Vagina (tissue), 2 donors: ENCODE measurements around the gene LGALS8. TPM values are rescaled to one million over a fixed set of nuclear protein-coding genes. Genes with fewer than 3 reads are reported as not detected.

ENCODE experiments used
- DNase-seq, 2 donors: peaks; one replicate each; pipeline ENCODE4 v3.0.0-alpha.2; 2017; ENCODE audit errors: extremely low spot score in 2 of 2
- H3K27ac ChIP-seq: fragments of 200-600 bp; sonication (generic); one replicate; pipeline ENCODE4 v1.5.1; 2019
- H3K27me3 ChIP-seq: fragments of 200-600 bp; sonication (generic); one replicate; pipeline ENCODE4 v1.5.1; 2019
- H3K36me3 ChIP-seq, 2 donors: fragments of 200-600 bp; sonication (generic); one replicate each; pipeline ENCODE4 v1.5.1; 2017 to 2019
- H3K4me1 ChIP-seq: fragments of 200-600 bp; sonication (generic); one replicate; pipeline ENCODE4 v1.5.1; 2019
- H3K4me3 ChIP-seq, 2 donors: fragments of 200-600 bp; sonication (generic); 1 replicate in 1 of 2; 2 replicates in 1 of 2; pipeline ENCODE4 v1.5.1; 2016 to 2019
- H3K9me3 ChIP-seq: fragments of 200-600 bp; sonication (generic); one replicate; pipeline ENCODE4 v1.5.1; 2019
- POLR2A ChIP-seq, 2 donors: fragments of 450-650 bp; IDR thresholded peaks; one replicate each; pipeline ENCODE4 v1.6.1; 2017; ENCODE audit warnings: antibody characterized with exemption in 2 of 2, mild to moderate bottlenecking in 2 of 2, moderate library complexity in 2 of 2
- POLR2AphosphoS5 ChIP-seq, 2 donors: sonication (generic); formaldehyde crosslinking; IDR thresholded peaks; one replicate each; pipeline ENCODE4 v1.9.0; 2017; ENCODE audit warnings: antibody characterized with exemption in 2 of 2, mild to moderate bottlenecking in 2 of 2, low read depth in 1 of 2; ENCODE audit not compliant: insufficient read depth in 1 of 2
- intact Hi-C: fragments of 100-400 bp; cut with DNase I; formaldehyde crosslinking; loops from one replicate; pipeline ENCODE4 v1.15.1; 2023
- total RNA-seq: library from RNA; depleted of rRNA; stranded (reverse); fragments of >200 nt; gene quantifications from one replicate; pipeline ENCODE4 v1.2.3, GENCODE V29; 2016
- TF ChIP-seq, protein P1 (sequence below), 3 experiments: fragments of 450-650 bp in 2 of 3; fragments of 200-600 bp in 1 of 3; sonication (generic) in 1 of 3; IDR thresholded peaks; one replicate each; pipeline ENCODE4 v1.5.1; 2017 to 2019; ENCODE audit warnings: antibody characterized with exemption in 3 of 3, mild to moderate bottlenecking in 2 of 3, moderate library complexity in 2 of 3

Gene LGALS8
- total RNA-seq, 1 donor from 2014 or later, result 38.1 TPM

DNA sequence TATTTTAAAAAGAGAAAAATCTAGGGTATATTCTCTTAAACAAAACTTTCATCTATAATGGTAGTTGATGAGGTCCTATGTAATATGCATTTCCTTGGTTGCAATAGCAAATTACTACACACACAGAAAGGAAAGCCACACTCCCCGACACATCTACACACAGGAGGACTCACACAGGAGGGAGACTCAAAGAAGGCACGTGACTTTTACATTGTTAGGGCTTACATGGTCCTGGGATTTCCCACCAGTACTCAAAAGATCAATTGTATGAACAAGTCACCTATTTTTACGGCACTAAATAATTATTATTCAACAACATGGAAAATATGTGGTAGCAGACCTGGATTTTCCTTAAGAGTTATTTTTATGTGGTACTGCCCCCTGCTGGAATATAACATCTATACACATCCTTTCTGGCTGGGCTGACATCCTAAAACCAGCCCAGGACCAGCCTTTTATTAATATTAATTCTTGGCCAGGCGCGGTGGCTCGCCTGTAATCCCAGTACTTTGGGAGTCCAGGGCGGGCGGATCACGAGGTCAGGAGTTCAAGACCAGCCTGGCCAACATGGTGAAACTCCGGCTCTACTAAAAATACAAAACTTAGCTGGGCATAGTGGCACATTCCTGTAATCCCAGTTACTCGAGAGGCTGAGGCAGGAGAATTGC lies 33.9 kb upstream of the LGALS8 start:
- DNase-seq, result no peak
- H3K4me3 ChIP-seq, result no peak overlapping the region
- no peaks in the 10 kb centered on the region for H3K36me3 ChIP-seq
- H3K27me3 ChIP-seq, result no peaks in the 10 kb centered on the region
- TF ChIP-seq, protein P1, sequence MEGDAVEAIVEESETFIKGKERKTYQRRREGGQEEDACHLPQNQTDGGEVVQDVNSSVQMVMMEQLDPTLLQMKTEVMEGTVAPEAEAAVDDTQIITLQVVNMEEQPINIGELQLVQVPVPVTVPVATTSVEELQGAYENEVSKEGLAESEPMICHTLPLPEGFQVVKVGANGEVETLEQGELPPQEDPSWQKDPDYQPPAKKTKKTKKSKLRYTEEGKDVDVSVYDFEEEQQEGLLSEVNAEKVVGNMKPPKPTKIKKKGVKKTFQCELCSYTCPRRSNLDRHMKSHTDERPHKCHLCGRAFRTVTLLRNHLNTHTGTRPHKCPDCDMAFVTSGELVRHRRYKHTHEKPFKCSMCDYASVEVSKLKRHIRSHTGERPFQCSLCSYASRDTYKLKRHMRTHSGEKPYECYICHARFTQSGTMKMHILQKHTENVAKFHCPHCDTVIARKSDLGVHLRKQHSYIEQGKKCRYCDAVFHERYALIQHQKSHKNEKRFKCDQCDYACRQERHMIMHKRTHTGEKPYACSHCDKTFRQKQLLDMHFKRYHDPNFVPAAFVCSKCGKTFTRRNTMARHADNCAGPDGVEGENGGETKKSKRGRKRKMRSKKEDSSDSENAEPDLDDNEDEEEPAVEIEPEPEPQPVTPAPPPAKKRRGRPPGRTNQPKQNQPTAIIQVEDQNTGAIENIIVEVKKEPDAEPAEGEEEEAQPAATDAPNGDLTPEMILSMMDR (IDR thresholded peaks at IDR 0.05), result peak; percentile 58 to 59 (median 59)
- TF ChIP-seq POLR2AphosphoS5 (IDR thresholded peaks at IDR 0.05; ENCODE audit: insufficient read depth in 1 of 2, low read depth in 1 of 2), result no peak
- no peaks in the 10 kb centered on the region for H3K9me3 ChIP-seq
- H3K27ac ChIP-seq, result no peak overlapping the region
- intact Hi-C loops, result loop anchor here (5.0 kb wide), 1 partner anchor 388 kb away; no protein-coding TSS in a partner anchor
- no peaks in the 10 kb centered on the region for H3K4me1 ChIP-seq

DNA sequence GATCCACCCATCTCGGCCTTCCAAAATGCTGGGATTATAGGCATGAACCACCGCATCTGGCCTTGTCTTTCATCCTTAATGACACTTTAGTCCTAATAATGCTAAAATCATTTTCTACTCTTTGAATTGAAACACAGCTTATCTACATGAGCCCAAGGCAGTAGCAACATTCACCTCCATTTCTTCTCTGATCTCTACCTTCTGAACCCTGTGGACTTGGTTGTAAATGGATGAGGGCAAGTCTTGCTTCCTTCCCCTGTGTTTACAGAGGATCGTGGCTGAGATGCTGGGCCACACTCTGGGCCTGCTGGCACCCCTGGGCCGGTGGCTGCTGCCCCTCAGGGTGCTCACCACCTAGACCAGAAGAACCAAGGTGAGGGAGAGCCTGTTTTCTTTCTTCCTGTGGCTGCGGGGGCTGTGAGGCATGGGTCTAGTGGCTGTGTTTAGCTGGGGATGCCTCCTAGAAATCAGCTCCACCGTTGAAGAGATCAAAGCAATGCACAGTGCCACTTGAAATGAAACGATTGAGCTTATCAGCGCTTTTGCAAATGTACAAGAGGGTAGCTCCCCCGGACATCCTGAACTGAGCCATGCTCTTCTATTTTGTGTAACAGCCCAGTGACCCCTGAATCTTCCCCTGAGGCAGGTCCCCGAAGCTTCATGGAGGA lies 32.2 kb upstream of the LGALS8 start:
- Histone ChIP-seq H3K36me3 (no peaks in the 10 kb centered on the region), H3K27me3 (no peaks in the 10 kb centered on the region), H3K27ac (no peak overlapping the region), H3K4me1 (no peaks in the 10 kb centered on the region), H3K4me3 (no peak overlapping the region), H3K9me3 (no peaks in the 10 kb centered on the region)
- DNase-seq, result no peak
- no peak for TF ChIP-seq POLR2AphosphoS5 (IDR thresholded peaks at IDR 0.05; ENCODE audit: insufficient read depth in 1 of 2, low read depth in 1 of 2)
- TF ChIP-seq, protein P1 (IDR thresholded peaks at IDR 0.05), result no peak
- no peak for TF ChIP-seq POLR2A (IDR thresholded peaks at IDR 0.05)
- intact Hi-C loops, result loop anchor here (5.0 kb wide), 1 partner anchor 389 kb away; no protein-coding TSS in a partner anchor

DNA sequence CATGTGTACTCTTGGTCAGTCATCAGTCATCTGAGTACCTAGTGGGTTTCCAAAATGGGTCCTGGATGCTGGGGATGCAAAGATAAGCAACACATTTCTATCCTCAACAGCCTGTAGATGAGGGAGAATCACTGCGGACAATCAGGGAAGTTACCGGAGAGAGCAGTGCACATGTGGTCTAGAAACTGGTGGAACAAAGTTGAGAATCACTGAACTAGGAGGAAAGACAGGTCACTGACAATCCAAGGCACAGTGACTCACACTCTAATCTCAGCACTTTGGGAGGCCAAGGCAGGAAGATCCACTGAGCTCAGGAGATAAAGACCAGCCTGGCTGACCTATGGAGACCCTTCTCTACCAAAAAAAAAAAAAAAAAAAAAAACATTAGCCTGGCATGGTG lies 31.4 kb upstream of the LGALS8 start:
- Histone ChIP-seq H3K27me3 (no peaks in the 10 kb centered on the region), H3K4me1 (no peaks in the 10 kb centered on the region), H3K9me3 (no peaks in the 10 kb centered on the region), H3K4me3 (no peak overlapping the region), H3K36me3 (no peaks in the 10 kb centered on the region), H3K27ac (no peak overlapping the region)
- intact Hi-C loops, result loop anchor here (5.0 kb wide), 1 partner anchor 390 kb away; no protein-coding TSS in a partner anchor
- DNase-seq, result no peak
- TF ChIP-seq, protein P1 (IDR thresholded peaks at IDR 0.05), result no peak
- TF ChIP-seq POLR2AphosphoS5 (IDR thresholded peaks at IDR 0.05; ENCODE audit: insufficient read depth in 1 of 2, low read depth in 1 of 2) (no peak), POLR2A (IDR thresholded peaks at IDR 0.05) (no peak)

DNA sequence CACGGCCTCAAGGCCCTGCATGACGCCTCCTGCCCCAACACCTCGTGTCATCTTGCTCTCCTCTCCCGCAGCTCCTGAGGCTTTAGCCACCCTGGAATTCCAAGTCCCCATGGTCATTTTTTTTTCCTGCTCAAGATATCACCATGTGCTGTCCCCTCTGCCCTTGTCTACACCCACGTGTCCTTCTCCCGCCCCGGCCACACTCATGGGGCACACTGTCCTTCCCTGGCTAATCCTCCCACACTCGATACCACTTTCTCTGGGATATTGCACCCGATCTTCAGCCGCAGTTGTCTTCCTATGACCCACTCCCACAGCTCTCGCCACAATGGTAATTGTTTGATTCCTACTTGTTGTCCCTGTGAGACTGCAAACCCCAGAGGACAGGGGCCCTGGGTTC lies 29.7 kb upstream of the LGALS8 start:
- H3K4me1 ChIP-seq, result no peaks in the 10 kb centered on the region
- no peaks in the 10 kb centered on the region for H3K27me3 ChIP-seq
- no peak for TF ChIP-seq POLR2AphosphoS5 (IDR thresholded peaks at IDR 0.05; ENCODE audit: insufficient read depth in 1 of 2, low read depth in 1 of 2)
- TF ChIP-seq, protein P1 (IDR thresholded peaks at IDR 0.05), result no peak
- no peak for TF ChIP-seq POLR2A (IDR thresholded peaks at IDR 0.05)
- no peaks in the 10 kb centered on the region for H3K36me3 ChIP-seq
- H3K27ac ChIP-seq, result no peak overlapping the region
- H3K4me3 ChIP-seq, result no peak overlapping the region
- no peaks in the 10 kb centered on the region for H3K9me3 ChIP-seq
- no peak for DNase-seq
- intact Hi-C loops, result loop anchor here (5.0 kb wide), 1 partner anchor 392 kb away; no protein-coding TSS in a partner anchor
